ENCODE results near the gene OR52H1. TPM values are rescaled to one million over a fixed set of nuclear protein-coding genes. Genes with fewer than 3 reads are reported as not detected.

OR52H1 gene
- total and polyA plus RNA-seq, 2 of the 8 experiments (the other 6 are each of a cell fraction or from before 2014, with no cell fraction given), result 0.09 TPM; not detected in 1

DNA sequence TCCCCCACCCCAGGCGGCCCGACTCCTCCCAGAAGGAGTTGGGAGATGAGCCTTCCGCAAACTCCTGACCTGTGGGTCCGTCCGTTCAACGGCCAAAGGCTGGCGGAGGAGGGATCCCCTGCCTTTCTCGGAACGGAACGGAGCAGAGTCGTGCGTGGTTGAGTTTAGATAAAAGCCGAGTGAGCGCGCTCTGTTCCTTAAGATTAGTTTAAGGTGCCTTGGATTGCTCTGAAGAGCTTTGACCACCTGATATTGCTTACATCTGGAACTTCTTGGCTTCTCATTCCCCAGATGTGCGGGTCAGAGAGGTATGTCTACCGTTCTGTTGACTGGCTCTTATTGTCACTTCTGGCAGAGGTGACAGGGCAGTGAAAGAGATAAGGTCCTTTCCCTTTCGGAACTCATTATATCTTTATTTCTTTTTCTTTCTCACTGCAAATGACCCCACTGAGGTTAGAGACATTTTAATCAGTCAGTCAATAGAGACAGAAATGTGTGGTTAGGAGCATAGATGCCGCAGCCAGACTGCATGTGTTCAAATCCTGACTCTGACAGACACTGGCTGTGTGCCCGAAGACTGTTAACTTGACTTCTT lies 48.4 kb upstream of the OR52H1 start, which contains the start of gene TRIM6:
TSS of gene TRIM6 (plus strand) at position 31 of the 595 bp plus-strand sequence. CDS start at position 292, 261 bp downstream.
- no peaks in the 10 kb centered on the region for H3K79me1 ChIP-seq (ENCODE audit: low read depth, low read length)
- H3K79me2 ChIP-seq (ENCODE audit: control insufficient read depth in 1 of 2, insufficient read depth in 2 of 2, low read length in 2 of 2), result peaks cover 1 to 24% of the 10 kb centered on the region in 2 experiments; a peak in 3 of 4 replicates
- peaks cover 1 to 2% of the 10 kb centered on the region in 2 experiments for H4K20me1 ChIP-seq (replicated peaks in 1 of 2; ENCODE audit: control insufficient read depth in 1 of 2, insufficient read depth in 2 of 2, low read length in 2 of 2)
- H2AK5ac ChIP-seq (ENCODE audit: low read depth, low read length), result no peak within 1 kb of the TSS
- H2BK15ac ChIP-seq (ENCODE audit: low read length), result peak within 1 kb of the TSS; percentile 76; the same call in 1 of the 2 replicates
- H3K27me3 ChIP-seq (replicated peaks in 1 of 4; ENCODE audit: control insufficient read depth in 3 of 4, extremely low read depth in 1 of 4, insufficient read depth in 3 of 4, low read length in 3 of 4), result no peaks in the 10 kb centered on the region; a peak in 1 of 7 replicates
- H3K27ac ChIP-seq (ENCODE audit: low read depth, low read length), result no peak within 1 kb of the TSS
- FAIRE-seq (no peak), DNase-seq (ENCODE audit: low read depth in 1 of 2, low spot score in 2 of 2) (peak in 1 of 2 experiments; percentile 65)
- peaks cover 8% of the 10 kb centered on the region; the same call in 1 of the 2 replicates for H3K23me2 ChIP-seq (ENCODE audit: low read depth, low read length)
- H4K8ac ChIP-seq (ENCODE audit: extremely low read depth, insufficient read depth, low read length), result no peak within 1 kb of the TSS; the same call in 1 of the 2 replicates
- no peak within 1 kb of the TSS for H3K4ac ChIP-seq (replicated peaks; ENCODE audit: insufficient read length, low read depth, low read length)
- H3K56ac ChIP-seq (replicated peaks; ENCODE audit: insufficient read length, low read depth, low read length), result no peak within 1 kb of the TSS
- peak within 1 kb of the TSS; percentile 97 for H3K4me2 ChIP-seq (ENCODE audit: insufficient read depth in 1 of 2, low read depth in 2 of 2, low read length in 2 of 2)
- H2BK5ac ChIP-seq (ENCODE audit: low read depth, low read length), result peak within 1 kb of the TSS; percentile 69; the same call in 1 of the 2 replicates
- TF ChIP-seq RBBP5 (IDR thresholded peaks at IDR 0.05; ENCODE audit: borderline replicate concordance, low read depth, low read length) (0 out of 2 replicates have a peak, but pooled peaks have one; percentile 51), KDM1A (IDR thresholded peaks at IDR 0.05; ENCODE audit: borderline replicate concordance, low read length) (no peak), KDM4A (IDR thresholded peaks at IDR 0.05; ENCODE audit: low read depth, low read length, severe bottlenecking) (peak; percentile 40), SAP30 (IDR thresholded peaks at IDR 0.05; ENCODE audit: insufficient read depth, insufficient replicate concordance, low read length) (peak; percentile 76), NANOG (IDR thresholded peaks at IDR 0.05; ENCODE audit: insufficient read depth, low read depth, low read length, poor library complexity, severe bottlenecking) (peak; percentile 16), ASH2L (IDR thresholded peaks at IDR 0.05; ENCODE audit: low read length) (peak; percentile 66), BACH1 (IDR thresholded peaks at IDR 0.05; ENCODE audit: low read length) (no peak)
- peak within 1 kb of the TSS; percentile 40 for H4K91ac ChIP-seq (replicated peaks; ENCODE audit: insufficient read length, low read length)
- peak within 1 kb of the TSS; percentile 67 for H4K5ac ChIP-seq (ENCODE audit: insufficient read length, low read depth, low read length)
- peak within 1 kb of the TSS; percentile 77 to 97 (median 84) for H3K4me3 ChIP-seq (ENCODE audit: extremely low read depth in 1 of 4, insufficient read depth in 2 of 4, low read depth in 3 of 4, low read length in 4 of 4)
- no peak within 1 kb of the TSS for H3K14ac ChIP-seq (ENCODE audit: insufficient read length)
- peak within 1 kb of the TSS; percentile 62; the same call in 1 of the 2 replicates for H2BK12ac ChIP-seq (ENCODE audit: low read depth, low read length)
- WGBS, 2 experiments (ENCODE audit: extremely low coverage in 1 of 2, insufficient coverage in 1 of 2, insufficient read length in 1 of 2, insufficient replicate concordance in 2 of 2, low coverage in 1 of 2, low lambda C conversion rate in 2 of 2, missing lambda C conversion rate in 1 of 2), result 7% methylated on average over 20 of the region's 20 CpGs; no CpG with 5 or more reads in 1 of the 2 experiments
- H3K23ac ChIP-seq (ENCODE audit: insufficient read length), result no peak within 1 kb of the TSS
- ChIA-PET POLR2A (ENCODE audit: partially characterized antibody) (interaction anchor here (1.2 to 1.7 kb wide), 3 partner anchors 16 to 24 kb away, joined by 3 to 4 read pairs (median 3); no protein-coding TSS in a partner anchor), CTCF (ENCODE audit: partially characterized antibody) (interaction anchor here (0.8 to 2.2 kb wide), 4 partner anchors 9 to 212 kb away, joined by 3 to 7 read pairs (median 4); partner anchors contain the start of genes OR52N2 and TRIM5)
- peak within 1 kb of the TSS in 2 of 4 experiments; percentile 50 to 62; a peak in 4 of 7 replicates for H3K9ac ChIP-seq (replicated peaks in 1 of 4; ENCODE audit: extremely low read depth in 1 of 4, low read depth in 3 of 4, low read length in 3 of 4)
- H2AFZ ChIP-seq (ENCODE audit: low read length), result peak within 1 kb of the TSS; percentile 63; the same call in 1 of the 2 replicates
- H3K36me3 ChIP-seq (ENCODE audit: control insufficient read depth in 2 of 4, insufficient read depth in 4 of 4, low read length in 3 of 4), result no peaks in the 10 kb centered on the region
- H2BK20ac ChIP-seq (ENCODE audit: low read length), result 0 out of 2 replicates have a peak within 1 kb of the TSS, but pooled peaks have one; percentile 37
- H3K18ac ChIP-seq (ENCODE audit: extremely low read depth, low read length), result peak within 1 kb of the TSS; percentile 85
- peak within 1 kb of the TSS; percentile 61 for H2BK120ac ChIP-seq (replicated peaks; ENCODE audit: low read depth, low read length)
- H3K9me3 ChIP-seq (ENCODE audit: insufficient read depth in 2 of 2, low read depth in 1 of 2, low read length in 1 of 2), result no peaks in the 10 kb centered on the region
- H3K4me1 ChIP-seq (replicated peaks in 1 of 4; ENCODE audit: control insufficient read depth in 3 of 4, insufficient read depth in 4 of 4, low read length in 3 of 4), result peaks cover 0 to 15% (median 7%) of the 10 kb centered on the region in 4 experiments

Measured in H1 (cell line).